CD4-positive, alpha-beta T cell (primary cell): Measurements from ENCODE around the gene SKIC2. TPM values are rescaled to one million over a fixed set of nuclear protein-coding genes. Genes with fewer than 3 reads are reported as not detected.

Experiments
- ATAC-seq: fragments of 200-7000 bp; cut with Tn5 transposase; one replicate; pipeline ENCODE4 v1.10.0; 2022; ENCODE audit warnings: mild to moderate bottlenecking; ENCODE audit not compliant: poor library complexity
- CTCF ChIA-PET: fragments of 350-600 bp; sonication (Branson Sonifier 250); formaldehyde crosslinking; loops from one replicate; lab custom pipeline; 2021; ENCODE audit warnings: antibody characterized with exemption, inconsistent platforms; lab: Charles Lee
- POLR2A ChIA-PET: fragments of 350-600 bp; sonication (Branson Sonifier 250); formaldehyde crosslinking; loops from one replicate; lab custom pipeline; 2021; ENCODE audit warnings: antibody characterized with exemption, inconsistent platforms; lab: Charles Lee
- DNase-seq, 14 experiments: peaks; one replicate each; pipeline ENCODE4 v3.0.0-alpha.2; 2013 to 2020; ENCODE audit warnings: mixed read lengths in 2 of 14
- H3K27ac ChIP-seq, 2 donors: one replicate each; pipeline versions ENCODE4 v1.5.1 to v1.7.0; 2013; ENCODE audit warnings: low read length in 2 of 2, low read depth in 1 of 2, mild to moderate bottlenecking in 1 of 2
- H3K27me3 ChIP-seq, 2 experiments: 1 replicate in 1 of 2; 2 replicates in 1 of 2; pipeline versions ENCODE4 v1.6.1 to v1.7.0; 2013; ENCODE audit warnings: low read length in 2 of 2, control low read depth in 1 of 2, mild to moderate bottlenecking in 1 of 2, moderate library complexity in 1 of 2; ENCODE audit not compliant: insufficient read depth in 2 of 2, control insufficient read depth in 1 of 2
- H3K36me3 ChIP-seq: one replicate; pipeline ENCODE4 v1.6.1; 2013; ENCODE audit warnings: low read length, control low read depth; ENCODE audit not compliant: insufficient read depth
- H3K4me1 ChIP-seq: one replicate; pipeline ENCODE4 v1.6.1; 2013; ENCODE audit warnings: low read length, control low read depth; ENCODE audit not compliant: insufficient read depth
- H3K4me3 ChIP-seq: one replicate; pipeline ENCODE4 v1.5.1; 2013; ENCODE audit warnings: mild to moderate bottlenecking, low read length, moderate library complexity
- H3K9me3 ChIP-seq, 2 experiments: 1 replicate in 1 of 2; 2 replicates in 1 of 2; pipeline versions ENCODE4 v1.6.1 to v1.7.0; 2013; ENCODE audit warnings: low read length in 2 of 2, mild to moderate bottlenecking in 2 of 2, control low read depth in 1 of 2, moderate library complexity in 1 of 2; ENCODE audit not compliant: control insufficient read depth in 1 of 2, insufficient read depth in 1 of 2
- H3K27ac Mint-ChIP-seq: one replicate; pipeline ENCODE4 v1.8.0; 2020; ENCODE audit warnings: mixed read lengths
- H3K27me3 Mint-ChIP-seq: one replicate; pipeline ENCODE4 v1.8.0; 2021; ENCODE audit warnings: mixed read lengths
- H3K36me3 Mint-ChIP-seq: one replicate; pipeline ENCODE4 v1.8.0; 2021; ENCODE audit warnings: low read depth, mixed read lengths
- H3K4me1 Mint-ChIP-seq: one replicate; pipeline ENCODE4 v1.8.0; 2021; ENCODE audit warnings: low read depth, mixed read lengths
- H3K4me3 Mint-ChIP-seq: one replicate; pipeline ENCODE4 v1.8.0; 2020; ENCODE audit warnings: mild to moderate bottlenecking, mixed read lengths
- H3K9me3 Mint-ChIP-seq: one replicate; pipeline ENCODE4 v1.8.0; 2020; ENCODE audit warnings: mixed read lengths
- intact Hi-C, 2 experiments: fragments of 100-400 bp; cut with DNase I in 1 of 2; cut with micrococcal nuclease in 1 of 2; formaldehyde crosslinking; loops; one replicate each; pipeline versions ENCODE4 v1.15.1 to v1.9.0; 2023 to 2025; cut with DNase I, micrococcal nuclease
- total RNA-seq, 174 experiments: library from RNA in 2 of 174; stranded (reverse) in 2 of 174; gene quantifications; one replicate each; pipeline ENCODE4 v1.2.3 and lab custom pipeline; 2021 to 2026
- TF ChIP-seq, protein P1 (sequence below): fragments of 200-600 bp; IDR thresholded peaks from one replicate; pipeline ENCODE4 v1.8.0; 2022; ENCODE audit warnings: antibody characterized with exemption, mild to moderate bottlenecking

Gene SKIC2
- total RNA-seq, 2 experiments from 2014 or later: 133 to 141 TPM

GRCh38 chr6:31915351-31915750 is 43.6 kb upstream of the SKIC2 start:
- POLR2A ChIA-PET: no interaction called here
- TF ChIP-seq, protein P1, sequence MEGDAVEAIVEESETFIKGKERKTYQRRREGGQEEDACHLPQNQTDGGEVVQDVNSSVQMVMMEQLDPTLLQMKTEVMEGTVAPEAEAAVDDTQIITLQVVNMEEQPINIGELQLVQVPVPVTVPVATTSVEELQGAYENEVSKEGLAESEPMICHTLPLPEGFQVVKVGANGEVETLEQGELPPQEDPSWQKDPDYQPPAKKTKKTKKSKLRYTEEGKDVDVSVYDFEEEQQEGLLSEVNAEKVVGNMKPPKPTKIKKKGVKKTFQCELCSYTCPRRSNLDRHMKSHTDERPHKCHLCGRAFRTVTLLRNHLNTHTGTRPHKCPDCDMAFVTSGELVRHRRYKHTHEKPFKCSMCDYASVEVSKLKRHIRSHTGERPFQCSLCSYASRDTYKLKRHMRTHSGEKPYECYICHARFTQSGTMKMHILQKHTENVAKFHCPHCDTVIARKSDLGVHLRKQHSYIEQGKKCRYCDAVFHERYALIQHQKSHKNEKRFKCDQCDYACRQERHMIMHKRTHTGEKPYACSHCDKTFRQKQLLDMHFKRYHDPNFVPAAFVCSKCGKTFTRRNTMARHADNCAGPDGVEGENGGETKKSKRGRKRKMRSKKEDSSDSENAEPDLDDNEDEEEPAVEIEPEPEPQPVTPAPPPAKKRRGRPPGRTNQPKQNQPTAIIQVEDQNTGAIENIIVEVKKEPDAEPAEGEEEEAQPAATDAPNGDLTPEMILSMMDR: no peak
- no peak overlapping the region for H3K4me3 ChIP-seq
- intact Hi-C loops: no loop called here
- H3K9me3 ChIP-seq: no peaks in the 10 kb centered on the region
- no peak overlapping the region for H3K27ac ChIP-seq
- CTCF ChIA-PET: no interaction called here
- Mint-ChIP-seq H3K36me3 (no peaks in the 10 kb centered on the region), H3K4me3 (no peak overlapping the region), H3K27me3 (no peaks in the 10 kb centered on the region), H3K9me3 (no peaks in the 10 kb centered on the region), H3K4me1 (no peaks in the 10 kb centered on the region), H3K27ac (no peak overlapping the region)
- ATAC-seq: no peak
- no peaks in the 10 kb centered on the region for H3K27me3 ChIP-seq
- no peaks in the 10 kb centered on the region for H3K4me1 ChIP-seq
- no peak for DNase-seq
- no peaks in the 10 kb centered on the region for H3K36me3 ChIP-seq

DNA sequence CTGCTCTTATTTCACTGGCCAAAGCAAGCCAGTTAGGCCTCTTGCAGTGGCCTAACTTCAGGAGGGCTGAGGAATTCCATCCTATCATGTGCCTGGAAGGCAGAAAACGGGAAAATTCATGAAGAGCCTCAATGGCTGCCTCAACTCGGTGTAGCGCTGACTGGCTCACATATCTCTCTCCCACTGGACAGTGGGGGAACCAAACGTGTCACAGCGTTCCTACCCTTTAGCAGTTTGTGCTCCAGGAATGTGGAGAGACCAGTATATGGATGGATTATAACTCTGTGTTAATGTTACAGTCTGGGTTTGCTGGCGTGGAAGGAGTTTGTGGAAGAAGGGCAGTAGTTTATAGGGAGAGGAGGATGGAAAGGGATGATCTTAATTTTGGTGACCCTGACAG is 43.2 kb upstream of the SKIC2 start:
- Mint-ChIP-seq H3K27ac (no peak overlapping the region), H3K27me3 (no peaks in the 10 kb centered on the region), H3K4me1 (no peaks in the 10 kb centered on the region), H3K36me3 (no peaks in the 10 kb centered on the region), H3K9me3 (no peaks in the 10 kb centered on the region), H3K4me3 (no peak overlapping the region)
- no peak for DNase-seq
- H3K27ac ChIP-seq: no peak overlapping the region
- no peak for ATAC-seq
- no peaks in the 10 kb centered on the region for H3K9me3 ChIP-seq
- CTCF ChIA-PET: no interaction called here
- intact Hi-C loops: no loop called here
- TF ChIP-seq, protein P1: no peak
- H3K27me3 ChIP-seq: no peaks in the 10 kb centered on the region
- no peaks in the 10 kb centered on the region for H3K36me3 ChIP-seq
- H3K4me1 ChIP-seq: no peaks in the 10 kb centered on the region
- H3K4me3 ChIP-seq: no peak overlapping the region
- POLR2A ChIA-PET: no interaction called here

GRCh38 chr6:31918069-31918720 is 40.8 kb upstream of the SKIC2 start:
- Mint-ChIP-seq H3K4me1 (no peaks in the 10 kb centered on the region), H3K4me3 (no peak overlapping the region), H3K27me3 (no peaks in the 10 kb centered on the region), H3K36me3 (no peaks in the 10 kb centered on the region), H3K27ac (no peak overlapping the region), H3K9me3 (no peaks in the 10 kb centered on the region)
- Histone ChIP-seq H3K27ac (no peak overlapping the region), H3K36me3 (no peaks in the 10 kb centered on the region), H3K4me3 (no peak overlapping the region), H3K4me1 (no peaks in the 10 kb centered on the region), H3K9me3 (no peaks in the 10 kb centered on the region), H3K27me3 (no peaks in the 10 kb centered on the region)
- POLR2A ChIA-PET: no interaction called here
- TF ChIP-seq, protein P1: no peak
- intact Hi-C loops: no loop called here
- CTCF ChIA-PET: no interaction called here
- DNase-seq (no peak), ATAC-seq (no peak)
